Measurements from ENCODE around the gene DNAJB1. TPM values are rescaled to one million over a fixed set of nuclear protein-coding genes. Genes with fewer than 3 reads are reported as not detected.

Gene DNAJB1
- polyA plus RNA-seq, 1 donor (not counting 4 experiments of a cell fraction or from before 2014, with no cell fraction given) = 265 TPM

DNA sequence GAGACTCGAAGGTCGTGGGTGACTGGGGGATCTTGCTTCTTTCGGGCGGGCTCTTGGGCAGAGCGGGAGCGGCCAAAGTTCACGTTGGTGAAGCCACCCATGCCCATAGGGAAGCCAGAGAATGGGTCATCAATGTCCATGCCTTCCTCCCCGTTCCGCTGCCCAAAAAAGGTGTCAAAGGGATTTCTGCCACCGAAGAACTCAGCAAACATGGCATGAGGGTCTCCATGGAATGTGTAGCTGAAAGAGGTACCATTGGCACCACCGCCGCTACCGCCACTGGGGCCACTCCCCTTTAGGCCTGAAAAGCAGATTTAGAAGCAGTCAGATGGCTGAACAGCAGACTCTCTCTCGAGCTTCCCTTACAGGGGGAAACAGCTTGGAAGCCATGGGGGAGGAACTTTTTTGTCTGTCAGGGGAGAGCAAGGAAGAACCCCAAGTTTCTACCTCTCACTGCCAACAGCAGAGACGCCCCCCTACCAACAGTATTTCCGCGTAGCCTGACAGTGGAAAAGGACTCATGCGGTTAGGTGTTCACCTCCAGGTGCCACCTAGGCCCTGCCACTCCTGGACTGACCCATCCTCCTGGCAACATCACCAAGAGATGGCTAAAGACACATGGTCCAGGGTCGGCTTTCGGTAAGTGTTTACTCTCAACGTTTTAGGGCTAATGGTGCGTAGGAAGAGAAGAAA, 1.3 kb downstream of the DNAJB1 start:
- FAIRE-seq = no peak
- no peak for TF ChIP-seq EZH2 (IDR thresholded peaks at IDR 0.05; ENCODE audit: low read length)
- TF ChIP-seq, protein P1, sequence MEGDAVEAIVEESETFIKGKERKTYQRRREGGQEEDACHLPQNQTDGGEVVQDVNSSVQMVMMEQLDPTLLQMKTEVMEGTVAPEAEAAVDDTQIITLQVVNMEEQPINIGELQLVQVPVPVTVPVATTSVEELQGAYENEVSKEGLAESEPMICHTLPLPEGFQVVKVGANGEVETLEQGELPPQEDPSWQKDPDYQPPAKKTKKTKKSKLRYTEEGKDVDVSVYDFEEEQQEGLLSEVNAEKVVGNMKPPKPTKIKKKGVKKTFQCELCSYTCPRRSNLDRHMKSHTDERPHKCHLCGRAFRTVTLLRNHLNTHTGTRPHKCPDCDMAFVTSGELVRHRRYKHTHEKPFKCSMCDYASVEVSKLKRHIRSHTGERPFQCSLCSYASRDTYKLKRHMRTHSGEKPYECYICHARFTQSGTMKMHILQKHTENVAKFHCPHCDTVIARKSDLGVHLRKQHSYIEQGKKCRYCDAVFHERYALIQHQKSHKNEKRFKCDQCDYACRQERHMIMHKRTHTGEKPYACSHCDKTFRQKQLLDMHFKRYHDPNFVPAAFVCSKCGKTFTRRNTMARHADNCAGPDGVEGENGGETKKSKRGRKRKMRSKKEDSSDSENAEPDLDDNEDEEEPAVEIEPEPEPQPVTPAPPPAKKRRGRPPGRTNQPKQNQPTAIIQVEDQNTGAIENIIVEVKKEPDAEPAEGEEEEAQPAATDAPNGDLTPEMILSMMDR (optimal IDR thresholded peaks at IDR 0.05 in 1 of 3, IDR thresholded peaks at IDR 0.05 in 1 of 3, conservative IDR thresholded peaks at IDR 0.05 in 1 of 3; ENCODE audit: extremely low read depth in 1 of 3, insufficient read depth in 2 of 3, low read length in 3 of 3) = no peak
- H3K27ac ChIP-seq (ENCODE audit: control insufficient read depth, insufficient read depth, low read length) = peak overlapping the region; percentile 94

GRCh38 chr19:14516048-14516534, 2.1 kb downstream of the DNAJB1 start:
- H3K4me1 ChIP-seq (ENCODE audit: control insufficient read depth, extremely low read depth, insufficient read depth, low read length) = peaks cover 41% of the 10 kb centered on the region

More for the DNA sequence above, 1.3 kb downstream of the DNAJB1 start:
- H3K9me1 ChIP-seq (ENCODE audit: control insufficient read depth, extremely low read depth, insufficient read depth, low read length) = peaks cover 4% of the 10 kb centered on the region
- H3K4me2 ChIP-seq (ENCODE audit: control insufficient read depth, extremely low read depth, insufficient read depth, low read depth, low read length) = peak overlapping the region; percentile 94
- H3K79me2 ChIP-seq (ENCODE audit: control insufficient read depth, insufficient read depth, low read length) = peaks cover 31% of the 10 kb centered on the region
- no peaks in the 10 kb centered on the region for H3K27me3 ChIP-seq (ENCODE audit: control insufficient read depth, extremely low read depth, insufficient read depth, low read length)
- H3K4me1 ChIP-seq (ENCODE audit: control insufficient read depth, extremely low read depth, insufficient read depth, low read length) = peaks cover 35% of the 10 kb centered on the region
- H3K4me3 ChIP-seq (ENCODE audit: control insufficient read depth in 2 of 3, extremely low read depth in 1 of 3, insufficient read depth in 2 of 3, low read depth in 1 of 3, low read length in 3 of 3) = peak overlapping the region; percentile 83 to 99 (median 90)
- H3K9ac ChIP-seq (ENCODE audit: control insufficient read depth, extremely low read depth, insufficient read depth, low read length) = peak overlapping the region; percentile 99
- H3K9me3 ChIP-seq (ENCODE audit: control insufficient read depth, low read depth, low read length) = no peaks in the 10 kb centered on the region
- dilution Hi-C loops (cut with MboI; ENCODE audit: extremely low pct_ligation_motif_present, low sequenced_read_pairs) = no loop called here
- peaks cover 24% of the 10 kb centered on the region for H4K20me1 ChIP-seq (ENCODE audit: control insufficient read depth, extremely low read depth, insufficient read depth, low read length)
- DNase-seq (ENCODE audit: low read depth, low spot score) = no peak
- no peak overlapping the region for H2AFZ ChIP-seq (ENCODE audit: control insufficient read depth, low read length)
- peaks cover 24 to 35% of the 10 kb centered on the region in 2 experiments for H3K36me3 ChIP-seq (ENCODE audit: control insufficient read depth in 2 of 2, extremely low read depth in 1 of 2, insufficient read depth in 2 of 2, low read length in 2 of 2)

More at GRCh38 chr19:14516048-14516534, 2.1 kb downstream of the DNAJB1 start:
- Histone ChIP-seq H3K4me3 (ENCODE audit: control insufficient read depth in 2 of 3, extremely low read depth in 1 of 3, insufficient read depth in 2 of 3, low read depth in 1 of 3, low read length in 3 of 3) (peak overlapping the region; percentile 83 to 99 (median 90)), H2AFZ (ENCODE audit: control insufficient read depth, low read length) (no peak overlapping the region), H3K9me1 (ENCODE audit: control insufficient read depth, extremely low read depth, insufficient read depth, low read length) (peaks cover 4% of the 10 kb centered on the region), H3K9me3 (ENCODE audit: control insufficient read depth, low read depth, low read length) (no peaks in the 10 kb centered on the region), H3K36me3 (ENCODE audit: control insufficient read depth in 2 of 2, extremely low read depth in 1 of 2, insufficient read depth in 2 of 2, low read length in 2 of 2) (peaks cover 24 to 35% of the 10 kb centered on the region in 2 experiments), H3K27ac (ENCODE audit: control insufficient read depth, insufficient read depth, low read length) (peak overlapping the region; percentile 94), H3K27me3 (ENCODE audit: control insufficient read depth, extremely low read depth, insufficient read depth, low read length) (no peaks in the 10 kb centered on the region), H3K79me2 (ENCODE audit: control insufficient read depth, insufficient read depth, low read length) (peaks cover 31% of the 10 kb centered on the region), H3K4me2 (ENCODE audit: control insufficient read depth, extremely low read depth, insufficient read depth, low read depth, low read length) (peak overlapping the region; percentile 94), H4K20me1 (ENCODE audit: control insufficient read depth, extremely low read depth, insufficient read depth, low read length) (peaks cover 24% of the 10 kb centered on the region), H3K9ac (ENCODE audit: control insufficient read depth, extremely low read depth, insufficient read depth, low read length) (peak overlapping the region; percentile 99)
- dilution Hi-C loops (cut with MboI; ENCODE audit: extremely low pct_ligation_motif_present, low sequenced_read_pairs) = no loop called here
- DNase-seq (ENCODE audit: low read depth, low spot score) = no peak
- TF ChIP-seq, protein P1 (optimal IDR thresholded peaks at IDR 0.05 in 1 of 3, IDR thresholded peaks at IDR 0.05 in 1 of 3, conservative IDR thresholded peaks at IDR 0.05 in 1 of 3; ENCODE audit: extremely low read depth in 1 of 3, insufficient read depth in 2 of 3, low read length in 3 of 3) = peak; percentile 8 to 63 (median 47)
- no peak for TF ChIP-seq EZH2 (IDR thresholded peaks at IDR 0.05; ENCODE audit: low read length)
- FAIRE-seq = no peak

Measured in keratinocyte (primary cell).